Suppressor macrophage treated with lipopolysaccharide for 4 hours (primary cell): ENCODE results near the gene PLG.
A peak's percentile ranks its signal among the peaks of the same experiment; 100 is the strongest.
"Not testable (repeated sequence)": the region's sequence is repeated elsewhere in the genome, so short reads cannot be mapped to it uniquely, and the experiment has no call there.

Source experiments
- DNase-seq: peaks from one replicate; pipeline ENCODE4 v3.0.0-alpha.2; 2020

Gene PLG

GRCh38 chr6:160708993-160709392 lies 6.9 kb downstream of the PLG start:
- not testable (repeated sequence) for DNase-seq

GRCh38 chr6:160714731-160715316 lies 12.8 kb downstream of the PLG start:
- DNase-seq: no peak

GRCh38 chr6:160730911-160731310 lies 28.9 kb downstream of the PLG start:
- DNase-seq: no peak

DNA sequence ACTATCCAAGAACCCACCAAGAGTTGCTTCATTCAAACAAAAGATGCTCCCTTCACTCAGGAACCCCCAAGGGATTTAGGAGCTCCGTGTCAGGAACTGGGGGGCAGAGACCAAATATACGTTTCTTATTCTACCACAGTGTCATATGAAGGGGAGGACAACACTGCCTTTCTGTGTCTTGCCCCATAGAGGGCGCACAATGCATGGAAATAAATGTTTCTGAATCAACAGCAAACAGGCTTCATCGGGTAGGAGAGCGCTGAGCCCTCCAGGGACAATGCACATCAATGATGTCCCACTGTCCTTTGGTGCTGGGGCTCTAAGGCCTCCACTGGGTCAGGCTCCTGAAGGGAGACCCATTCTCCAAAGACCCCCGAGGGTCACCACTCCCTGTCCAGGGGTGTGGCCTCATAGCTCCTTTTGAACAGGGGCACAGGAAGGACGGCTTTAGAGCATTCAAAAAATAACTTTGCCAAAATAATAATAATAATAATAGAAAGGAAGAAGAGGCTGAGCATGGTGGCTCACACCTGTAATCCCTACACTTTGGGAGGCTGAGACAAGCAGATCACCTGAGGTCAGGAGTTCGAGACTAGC lies 31.1 kb downstream of the PLG start:
- peak; percentile 37 for DNase-seq

- DNase-seq: no peak
Measured at GRCh38 chr6:160734627-160735026, 32.6 kb downstream of the PLG start.

DNA sequence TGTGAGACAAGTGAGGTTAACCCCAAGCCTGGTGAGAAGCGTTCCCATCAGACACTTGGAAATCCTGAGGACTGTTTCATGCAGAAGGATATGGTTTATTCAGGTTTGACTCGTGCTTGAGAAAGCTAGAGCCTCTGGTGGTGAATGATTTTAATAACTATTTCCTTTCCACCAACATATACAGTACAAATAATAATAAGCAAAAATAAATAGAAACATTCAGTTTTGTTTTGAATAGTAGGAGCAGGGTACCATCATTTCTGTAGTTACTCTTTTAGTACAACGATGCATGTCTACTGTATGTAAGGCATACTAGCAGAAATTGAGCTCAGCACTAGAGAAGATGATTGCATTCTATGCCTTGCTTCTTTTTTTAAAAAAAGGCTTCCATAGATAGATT lies 33.5 kb downstream of the PLG start:
- no peak for DNase-seq

DNA sequence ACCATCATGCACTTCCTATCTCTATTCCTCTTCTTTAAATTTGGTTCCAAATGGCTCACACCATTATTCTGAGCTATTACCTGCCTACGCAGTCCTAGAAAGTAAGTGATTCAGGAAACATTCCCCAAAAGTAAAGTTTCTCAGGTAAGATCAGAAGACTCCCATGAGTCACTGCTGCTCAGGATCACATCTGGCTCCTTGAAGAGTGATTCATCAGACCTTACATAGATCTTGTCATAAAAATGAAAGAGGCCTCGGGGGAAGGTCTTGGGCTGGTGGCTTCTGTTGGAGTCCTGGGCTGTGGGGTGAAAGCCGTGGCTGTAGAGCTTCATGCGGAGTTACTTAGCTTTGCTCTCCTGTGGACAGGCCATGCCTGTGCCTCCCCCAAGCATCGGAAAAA lies 35.9 kb downstream of the PLG start:
- no peak for DNase-seq

DNA sequence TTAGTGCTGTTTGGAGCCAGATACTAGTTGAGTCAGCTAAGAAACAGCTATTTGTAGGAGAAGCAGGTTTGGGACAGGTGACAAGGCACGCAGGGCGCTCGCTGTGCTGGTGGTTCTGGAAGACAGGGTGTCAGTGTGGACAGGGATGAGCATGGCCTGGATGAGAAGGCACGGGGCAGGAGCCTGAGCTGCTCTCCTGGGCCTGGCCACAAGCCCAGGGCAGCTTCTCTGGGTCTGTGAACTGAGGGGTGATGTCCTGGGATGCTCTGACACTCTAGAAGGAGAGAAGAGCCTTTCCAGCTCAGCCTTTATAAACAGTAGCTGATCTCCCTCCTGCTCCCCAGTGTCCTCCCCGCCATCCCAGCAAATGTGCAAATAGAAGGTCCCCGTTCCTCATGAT lies 37.9 kb downstream of the PLG start:
- no peak for DNase-seq

DNA sequence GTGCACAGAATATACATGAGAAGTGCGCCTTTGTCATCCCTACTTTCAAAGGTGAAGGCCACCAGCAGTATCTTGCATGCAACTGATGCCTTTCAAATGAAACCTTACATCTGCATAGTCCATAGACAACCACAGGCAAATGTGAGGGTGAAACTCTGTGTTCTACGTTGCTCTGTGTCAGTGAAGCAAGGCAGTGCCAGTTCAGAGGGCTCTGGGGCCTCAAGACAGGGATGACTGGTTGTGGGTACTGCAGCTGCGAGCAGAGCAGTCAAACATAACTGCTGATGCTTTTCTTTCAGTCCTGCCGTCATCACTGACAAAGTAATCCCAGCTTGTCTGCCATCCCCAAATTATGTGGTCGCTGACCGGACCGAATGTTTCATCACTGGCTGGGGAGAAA lies 39.0 kb downstream of the PLG start:
- DNase-seq: not testable (repeated sequence)

- DNase-seq: no peak
Measured at GRCh38 chr6:160742090-160742489, 40.0 kb downstream of the PLG start.

GRCh38 chr6:160750276-160750689 lies 48.2 kb downstream of the PLG start:
- DNase-seq: no peak

DNA sequence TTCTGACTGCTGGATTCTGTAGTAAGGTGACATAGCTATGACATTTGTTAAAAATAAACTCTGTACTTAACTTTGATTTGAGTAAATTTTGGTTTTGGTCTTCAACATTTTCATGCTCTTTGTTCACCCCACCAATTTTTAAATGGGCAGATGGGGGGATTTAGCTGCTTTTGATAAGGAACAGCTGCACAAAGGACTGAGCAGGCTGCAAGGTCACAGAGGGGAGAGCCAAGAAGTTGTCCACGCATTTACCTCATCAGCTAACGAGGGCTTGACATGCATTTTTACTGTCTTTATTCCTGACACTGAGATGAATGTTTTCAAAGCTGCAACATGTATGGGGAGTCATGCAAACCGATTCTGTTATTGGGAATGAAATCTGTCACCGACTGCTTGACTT lies 51.2 kb downstream of the PLG start:
- DNase-seq: not testable (repeated sequence)

- no peak for DNase-seq
Measured at GRCh38 chr6:160755165-160755564, 53.1 kb downstream of the PLG start.

DNA sequence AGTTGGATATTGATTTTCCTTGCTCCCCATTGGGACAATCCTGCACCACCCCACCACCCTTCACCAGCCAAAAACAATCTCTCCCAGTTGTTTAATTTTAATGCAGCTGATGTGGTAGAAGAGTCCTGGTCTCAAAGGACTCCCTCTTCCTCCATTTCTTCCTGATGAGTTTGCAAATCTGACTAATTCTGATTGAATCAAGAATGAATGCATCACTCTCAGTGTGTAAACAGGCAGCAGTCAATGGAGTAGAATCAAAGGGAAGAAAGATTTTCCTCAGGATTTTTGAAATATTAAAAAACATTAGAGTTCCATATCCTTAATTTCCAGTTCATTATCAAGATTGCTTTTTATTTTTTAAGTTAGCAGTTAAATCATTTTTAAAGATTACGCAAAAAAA lies 54.0 kb downstream of the PLG start:
- DNase-seq: no peak

- no peak for DNase-seq
Measured at GRCh38 chr6:160756871-160757270, 54.8 kb downstream of the PLG start.

GRCh38 chr6:160764847-160765246 lies 62.8 kb downstream of the PLG start:
- DNase-seq: no peak

- no peak for DNase-seq
Measured at GRCh38 chr6:160765412-160765811, 63.4 kb downstream of the PLG start.

GRCh38 chr6:160766657-160766988 lies 64.6 kb downstream of the PLG start:
- no peak for DNase-seq

DNA sequence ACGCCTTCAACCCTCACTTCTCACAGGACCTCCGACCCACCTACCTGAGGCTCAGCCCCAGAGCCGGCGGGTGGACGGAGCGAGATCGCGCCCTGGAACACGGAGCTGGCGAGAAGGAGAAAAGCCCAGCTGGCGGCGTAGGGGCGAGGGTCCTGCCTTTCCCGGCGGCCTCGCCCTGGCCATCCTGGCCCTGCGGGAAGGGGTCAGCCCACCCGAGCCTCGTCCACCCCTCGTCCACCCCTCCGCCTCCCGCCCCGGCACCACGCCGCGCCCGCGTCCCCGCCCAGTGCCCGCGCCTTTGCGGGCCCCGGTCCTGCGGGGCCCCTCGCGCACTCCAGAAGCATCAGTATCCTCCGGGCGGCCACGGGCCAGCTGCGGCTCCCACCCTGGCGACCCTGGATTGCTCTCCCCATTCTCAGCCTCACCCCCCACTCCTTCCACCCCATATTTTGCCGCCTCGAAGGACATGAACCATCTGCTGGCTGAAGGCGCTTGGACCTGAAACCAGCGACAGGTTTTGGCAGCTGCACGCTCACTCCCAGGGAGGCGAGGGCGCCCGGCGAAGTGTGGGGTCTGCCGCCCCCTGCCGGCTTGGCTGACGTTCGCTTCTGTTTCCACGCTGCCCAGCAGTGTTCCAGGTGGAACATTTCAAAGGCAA lies 65.1 kb downstream of the PLG start:
- DNase-seq: peak; percentile 21

GRCh38 chr6:160767647-160768019 lies 65.6 kb downstream of the PLG start:
- DNase-seq: no peak

DNA sequence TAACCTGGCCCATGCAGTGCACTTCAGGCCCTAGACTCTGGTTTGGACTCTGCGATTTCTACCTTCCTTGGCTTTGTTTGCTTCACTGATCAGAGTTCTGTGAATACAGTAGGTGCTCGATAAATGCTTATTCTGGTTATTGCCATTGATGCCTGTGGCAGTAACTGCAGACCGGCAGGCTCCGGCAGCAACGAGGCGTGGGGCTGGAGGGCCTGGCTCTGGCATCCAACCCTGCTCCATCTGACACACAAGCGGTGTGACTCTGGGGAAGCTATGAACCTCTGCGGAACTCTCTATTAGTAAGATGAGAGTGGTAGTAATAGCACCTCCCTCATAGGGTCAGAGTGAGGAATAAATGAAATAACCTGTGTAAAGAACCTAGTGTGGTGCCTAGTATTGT lies 66.1 kb downstream of the PLG start:
- no peak for DNase-seq

DNA sequence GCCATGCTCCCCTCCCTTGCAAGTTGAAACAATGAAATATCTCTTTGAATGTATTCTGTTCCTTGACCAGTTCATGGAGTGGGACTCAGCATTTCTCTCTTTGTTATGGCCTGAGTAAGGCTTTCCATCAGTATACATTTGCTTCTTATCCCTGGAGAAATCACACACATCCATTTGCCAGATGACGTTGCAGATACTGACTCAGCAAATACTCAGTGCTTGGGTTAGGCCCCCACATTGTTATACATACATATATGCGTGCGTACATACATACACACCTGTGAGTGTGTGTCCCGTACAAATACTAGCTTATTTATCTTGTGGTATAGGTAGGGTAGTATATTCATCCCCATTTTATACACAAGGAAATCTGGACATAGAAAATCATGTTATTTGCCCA lies 72.4 kb downstream of the PLG start:
- DNase-seq: no peak

DNA sequence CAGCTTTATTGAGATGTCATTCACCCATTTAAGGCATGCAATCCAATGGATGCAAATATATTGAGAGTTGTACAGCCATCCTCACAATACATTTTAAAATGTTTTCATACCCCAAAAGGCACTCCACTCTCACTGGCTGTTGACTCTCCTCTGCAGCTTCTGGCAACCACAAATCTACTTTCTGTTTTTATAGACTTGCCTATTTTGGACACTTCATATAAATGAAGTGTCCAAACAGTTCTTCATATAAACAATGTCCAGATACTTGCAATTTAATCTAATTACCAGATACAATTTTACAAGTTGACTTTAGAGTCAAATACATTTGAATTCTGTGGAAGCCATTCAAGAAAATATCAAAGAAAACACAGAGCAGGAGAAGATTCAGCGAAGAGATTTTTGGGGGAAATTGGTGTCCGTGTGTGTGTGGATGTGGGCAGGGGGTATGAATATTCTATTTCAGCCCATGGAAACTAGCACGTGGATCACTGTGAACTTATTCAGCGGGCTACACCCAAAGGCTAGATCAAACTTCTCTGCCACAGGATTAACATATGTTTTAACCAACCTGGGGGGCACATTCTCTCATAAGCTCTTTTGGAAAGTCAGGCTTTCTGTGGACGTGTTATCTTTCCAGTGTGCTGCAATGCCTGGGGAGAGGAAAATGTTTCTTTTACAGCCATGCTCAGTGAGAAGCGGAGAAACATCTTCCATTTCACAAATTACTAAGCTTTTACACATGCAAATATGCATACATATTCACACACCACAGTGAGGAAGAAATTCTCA lies 73.9 kb downstream of the PLG start:
- no peak for DNase-seq

- DNase-seq: not testable (repeated sequence)
Measured at GRCh38 chr6:160779095-160779494, 77.1 kb downstream of the PLG start.
